ENCODE results near the gene SLC25A51.

DNA sequence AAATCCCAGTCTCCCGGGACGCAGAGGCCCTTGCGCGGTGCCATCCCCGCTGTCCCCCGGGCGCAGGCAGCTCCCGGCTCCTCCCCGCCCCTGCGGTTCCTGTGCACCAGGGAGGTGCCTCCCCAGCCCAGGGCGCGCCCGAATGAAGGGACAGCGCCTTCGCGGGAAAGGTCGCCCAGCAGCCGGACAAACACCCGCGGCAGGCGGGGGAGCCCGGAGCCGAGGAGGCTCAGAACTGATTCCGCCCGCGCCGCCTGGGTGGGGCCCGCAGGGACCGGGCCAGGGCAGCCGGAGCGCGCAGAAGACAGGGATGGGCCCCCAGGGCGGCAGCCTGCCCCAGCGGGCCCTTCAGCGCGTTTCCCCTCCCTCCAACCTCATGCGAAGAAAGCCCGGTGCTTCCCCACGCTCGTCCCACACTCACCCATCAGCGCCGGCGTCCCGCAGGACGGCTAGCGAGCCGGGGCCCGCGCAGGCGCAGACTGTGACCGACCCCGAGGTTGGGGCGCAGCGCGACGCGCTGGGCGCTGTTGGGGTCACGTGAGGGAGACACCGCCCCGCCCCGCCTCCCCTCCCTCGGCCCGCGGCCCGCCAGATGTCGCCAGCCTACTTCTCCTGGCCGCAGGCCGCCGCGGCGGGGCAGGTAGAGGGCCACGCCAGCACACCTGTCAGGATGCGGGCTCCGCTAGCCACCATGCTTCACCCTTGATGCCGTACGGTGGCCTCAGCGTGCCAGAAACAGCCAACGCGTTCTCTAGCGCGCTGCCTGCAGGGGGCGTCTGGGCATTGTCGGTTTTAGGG is at the start of gene SLC25A51:
- TF ChIP-seq POLR2AphosphoS5 (IDR thresholded peaks at IDR 0.05) (peak in 2 of 3 donors; percentile 76 to 99), POLR2A (IDR thresholded peaks at IDR 0.05) (no peak), EP300 (IDR thresholded peaks at IDR 0.05) (no peak)
- TF ChIP-seq, protein P1, sequence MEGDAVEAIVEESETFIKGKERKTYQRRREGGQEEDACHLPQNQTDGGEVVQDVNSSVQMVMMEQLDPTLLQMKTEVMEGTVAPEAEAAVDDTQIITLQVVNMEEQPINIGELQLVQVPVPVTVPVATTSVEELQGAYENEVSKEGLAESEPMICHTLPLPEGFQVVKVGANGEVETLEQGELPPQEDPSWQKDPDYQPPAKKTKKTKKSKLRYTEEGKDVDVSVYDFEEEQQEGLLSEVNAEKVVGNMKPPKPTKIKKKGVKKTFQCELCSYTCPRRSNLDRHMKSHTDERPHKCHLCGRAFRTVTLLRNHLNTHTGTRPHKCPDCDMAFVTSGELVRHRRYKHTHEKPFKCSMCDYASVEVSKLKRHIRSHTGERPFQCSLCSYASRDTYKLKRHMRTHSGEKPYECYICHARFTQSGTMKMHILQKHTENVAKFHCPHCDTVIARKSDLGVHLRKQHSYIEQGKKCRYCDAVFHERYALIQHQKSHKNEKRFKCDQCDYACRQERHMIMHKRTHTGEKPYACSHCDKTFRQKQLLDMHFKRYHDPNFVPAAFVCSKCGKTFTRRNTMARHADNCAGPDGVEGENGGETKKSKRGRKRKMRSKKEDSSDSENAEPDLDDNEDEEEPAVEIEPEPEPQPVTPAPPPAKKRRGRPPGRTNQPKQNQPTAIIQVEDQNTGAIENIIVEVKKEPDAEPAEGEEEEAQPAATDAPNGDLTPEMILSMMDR (IDR thresholded peaks at IDR 0.05) = peak; percentile 85 to 93
